COLO668 (cell line): Measurements from ENCODE around the gene WASL.

Experiments
- DNase-seq: peaks from one replicate; lab custom pipeline; 2025; ENCODE audit not compliant: unreplicated experiment; lab: John Stamatoyannopoulos, UW

The WASL gene

GRCh38 chr7:123662755-123663154, 86.0 kb downstream of the WASL start:
- no peak for DNase-seq

- no peak for DNase-seq
Measured at GRCh38 chr7:123662293-123662692, 86.5 kb downstream of the WASL start.

GRCh38 chr7:123661765-123662164, 87.0 kb downstream of the WASL start:
- DNase-seq = no peak

- no peak for DNase-seq
Measured at GRCh38 chr7:123660514-123661354, 88.1 kb downstream of the WASL start.

- no peak for DNase-seq
Measured at GRCh38 chr7:123658023-123658422, 90.8 kb downstream of the WASL start.

DNA sequence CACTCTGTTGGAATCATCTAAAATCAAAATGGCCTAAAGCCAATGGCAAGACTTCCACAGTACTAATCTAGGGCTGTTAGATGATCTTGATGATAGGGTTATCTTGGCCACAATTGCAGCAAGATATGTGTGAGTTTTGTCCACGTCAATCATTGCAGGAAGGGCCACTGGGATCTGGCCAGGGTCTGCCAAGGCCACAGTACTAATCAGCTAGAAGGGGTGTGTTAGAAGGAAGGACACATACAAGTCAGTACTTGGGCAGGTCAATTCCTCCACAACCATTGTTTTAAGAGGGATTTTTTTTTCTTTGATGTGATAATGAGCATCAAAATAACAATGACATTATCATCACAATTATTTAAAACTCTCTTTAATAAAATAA, 91.5 kb downstream of the WASL start:
- no peak for DNase-seq

DNA sequence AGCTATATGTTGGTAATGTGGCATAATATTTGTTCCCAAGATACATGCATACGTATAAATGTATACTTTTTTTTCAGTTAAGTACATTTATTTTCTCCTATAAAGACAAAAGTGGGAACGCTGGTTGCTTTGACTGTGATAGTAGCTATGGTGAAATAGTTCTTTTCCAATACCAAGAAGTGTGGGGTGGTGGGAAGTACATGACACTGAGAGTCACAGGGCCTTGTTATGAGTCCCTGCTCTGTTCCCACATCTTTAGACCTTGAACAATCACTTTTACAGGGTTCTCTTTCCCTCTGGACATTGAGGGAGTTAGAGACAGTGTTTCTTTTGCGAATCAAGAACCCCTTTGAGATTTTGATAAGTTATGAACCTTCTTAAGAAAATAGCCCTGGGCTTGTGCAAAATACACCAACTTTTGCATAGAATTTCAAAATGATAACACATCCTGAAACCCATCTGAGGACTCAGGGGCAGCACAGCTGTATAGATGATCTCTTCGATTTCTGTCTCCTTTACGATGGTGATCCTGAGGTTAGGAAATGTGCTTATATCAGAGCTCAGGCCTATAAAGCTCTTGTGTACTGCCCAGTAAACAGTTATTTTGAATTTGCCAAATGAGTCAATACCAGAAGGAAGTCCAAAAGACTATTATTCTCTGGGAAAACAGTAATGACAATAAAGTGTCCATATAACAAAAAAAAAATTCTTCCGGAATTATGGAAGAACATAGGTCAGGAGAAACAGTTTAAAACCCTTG, 92.1 kb downstream of the WASL start:
- no peak for DNase-seq

GRCh38 chr7:123655614-123656013, 93.2 kb downstream of the WASL start, which contains the start of gene LMOD2:
Gene LMOD2 (plus strand): TSS chr7:123655866. CDS start chr7:123655964, 98 bp downstream.
- no peak for DNase-seq

- DNase-seq = no peak
Measured at GRCh38 chr7:123653162-123653561, 95.6 kb downstream of the WASL start.

DNA sequence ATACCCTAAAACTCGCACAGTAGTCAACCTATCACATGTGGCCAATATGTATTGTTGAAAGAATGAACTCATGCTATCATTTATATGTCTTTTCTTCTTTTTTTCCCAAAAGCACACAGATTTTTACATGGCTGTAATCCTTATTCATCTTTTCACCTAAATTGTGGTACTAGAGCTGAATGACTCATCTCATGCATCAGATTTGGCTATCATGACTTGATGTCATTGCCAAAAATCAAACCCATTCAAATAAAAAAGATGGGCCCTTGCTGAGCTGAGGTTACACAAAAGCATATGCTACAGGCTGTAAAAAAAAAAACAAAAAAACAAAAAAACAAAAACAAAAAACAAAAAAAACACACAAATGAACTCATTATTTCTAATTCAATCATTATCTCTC, 96.4 kb downstream of the WASL start:
- DNase-seq = no peak

DNA sequence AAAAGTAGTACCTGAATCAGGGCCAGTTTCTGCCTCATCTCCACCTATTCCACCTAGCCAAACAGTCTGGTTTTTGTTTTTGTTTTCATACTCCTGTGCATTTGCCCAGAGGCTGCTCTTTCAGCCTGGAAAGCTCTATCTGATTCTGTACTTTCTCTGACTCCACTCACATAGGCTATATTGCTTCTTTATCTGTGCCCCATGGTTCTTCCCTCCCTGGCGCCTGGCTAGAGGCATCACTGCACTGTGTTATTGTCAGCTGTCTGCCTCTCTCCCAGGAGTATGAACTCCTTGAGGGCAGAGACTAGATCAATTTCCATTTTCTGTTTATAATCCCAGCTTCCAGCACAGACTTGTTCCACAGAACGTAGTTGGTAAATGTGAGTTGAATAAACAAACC, 98.2 kb downstream of the WASL start:
- no peak for DNase-seq

DNA sequence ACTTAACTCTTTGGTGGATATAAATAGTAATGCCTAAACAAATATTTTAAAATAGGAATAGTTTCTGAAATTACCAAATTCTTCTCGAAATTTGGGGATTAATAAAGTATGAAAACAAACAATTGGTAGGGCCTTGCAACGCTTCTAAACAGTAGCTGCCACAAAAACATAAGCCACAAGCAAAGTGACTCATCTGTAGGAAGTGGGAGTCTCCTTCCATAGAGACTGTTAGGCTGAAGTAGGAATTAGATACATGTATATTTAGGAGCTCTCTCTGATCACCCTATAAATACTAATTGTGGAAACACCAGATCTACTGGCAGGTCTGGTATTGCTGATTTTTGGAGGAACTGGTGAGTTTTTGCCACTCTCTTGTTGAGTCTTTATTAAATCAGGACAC, 98.8 kb downstream of the WASL start:
- DNase-seq = no peak

DNA sequence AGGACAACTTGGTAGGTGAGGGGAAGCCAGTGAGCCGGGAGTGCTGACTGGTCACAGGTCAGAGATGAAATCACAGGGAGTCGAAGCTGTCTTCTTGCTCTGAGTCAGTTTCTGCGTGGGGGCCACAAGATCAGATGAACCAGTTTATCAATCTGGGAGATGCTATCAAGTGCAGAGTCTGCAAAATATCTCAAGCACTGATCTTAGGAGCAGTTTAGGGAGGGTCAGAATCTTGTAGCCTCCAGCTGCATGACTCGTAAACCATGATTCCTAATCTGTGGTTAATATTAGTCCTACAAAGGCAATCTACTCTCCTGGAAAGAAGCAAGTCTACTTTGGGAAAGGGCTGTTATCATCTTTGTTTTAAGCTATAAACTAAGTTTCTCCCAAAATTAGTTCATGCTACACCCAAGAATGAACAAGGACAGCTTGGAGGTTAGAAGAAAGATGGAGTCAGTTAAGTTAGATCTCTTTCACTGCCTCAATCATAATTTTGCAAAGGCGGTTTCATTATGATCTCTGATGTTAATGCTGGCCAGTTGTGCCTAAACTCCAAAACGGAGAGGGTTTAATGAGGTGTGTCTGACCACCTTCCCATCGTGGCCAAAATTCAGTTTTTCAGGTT, 101.6 kb downstream of the WASL start:
- no peak for DNase-seq

DNA sequence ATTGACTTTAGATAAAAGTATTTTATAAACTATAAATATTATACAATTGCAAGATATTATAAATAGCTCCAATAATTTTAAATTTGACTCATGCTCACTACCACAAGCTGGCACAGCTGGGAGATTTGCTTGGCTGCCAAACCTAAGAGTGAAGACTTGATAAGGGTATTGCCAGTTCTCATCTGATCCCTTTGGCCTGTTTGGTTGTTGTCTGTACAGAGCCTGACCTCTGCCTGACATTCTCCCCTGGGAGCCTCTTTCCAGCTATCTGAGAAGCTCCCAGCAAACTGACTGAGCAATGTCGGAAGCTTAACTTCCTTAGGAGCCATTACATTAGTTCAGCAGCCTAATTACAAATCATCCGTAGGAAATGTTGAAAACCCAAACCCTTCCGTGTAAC, 103.3 kb downstream of the WASL start:
- DNase-seq = no peak

GRCh38 chr7:123643495-123644441, 105.0 kb downstream of the WASL start:
- peak; percentile 68 for DNase-seq

GRCh38 chr7:123641901-123642300, 106.9 kb downstream of the WASL start:
- no peak for DNase-seq

- DNase-seq = no peak
Measured at GRCh38 chr7:123640583-123640982, 108.2 kb downstream of the WASL start.

DNA sequence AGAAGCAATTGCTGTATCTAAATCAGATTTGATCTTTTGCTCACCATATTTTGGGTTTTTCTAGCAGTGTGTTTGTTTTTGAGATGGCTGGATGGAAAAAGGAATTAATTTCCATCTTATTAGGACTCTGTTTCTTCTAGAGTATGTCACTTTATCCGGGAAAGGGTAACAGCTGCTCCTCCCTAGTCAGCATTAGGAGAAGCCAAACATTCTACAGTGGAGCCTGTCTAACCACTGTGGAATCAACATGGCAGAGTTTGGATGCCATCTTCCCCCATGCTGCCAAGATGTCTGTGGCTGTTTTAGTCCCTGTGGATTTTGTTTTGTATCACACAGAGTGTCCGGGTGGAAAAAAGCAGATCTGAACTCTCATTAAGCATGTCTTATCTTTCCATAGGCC, 109.2 kb downstream of the WASL start:
- DNase-seq = no peak

DNA sequence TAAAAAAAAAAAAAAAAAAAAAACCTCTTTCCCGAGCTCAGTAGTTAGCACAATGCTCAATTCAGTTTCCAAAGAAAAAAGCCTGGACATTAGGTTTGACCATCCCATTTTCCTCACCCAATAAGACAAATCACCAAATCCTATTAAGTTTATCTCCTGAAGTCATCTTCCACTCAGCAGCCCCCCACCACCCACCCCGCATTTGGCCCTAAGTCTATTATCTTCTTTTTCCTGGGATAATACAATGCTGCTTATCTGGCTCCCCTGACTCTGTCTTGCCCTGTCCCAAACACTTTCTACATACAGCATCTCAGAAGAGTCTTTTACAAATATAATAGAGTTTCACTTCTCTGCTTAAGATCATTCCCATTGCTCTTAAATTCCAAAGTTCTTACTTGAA, 110.9 kb downstream of the WASL start:
- DNase-seq = no peak

DNA sequence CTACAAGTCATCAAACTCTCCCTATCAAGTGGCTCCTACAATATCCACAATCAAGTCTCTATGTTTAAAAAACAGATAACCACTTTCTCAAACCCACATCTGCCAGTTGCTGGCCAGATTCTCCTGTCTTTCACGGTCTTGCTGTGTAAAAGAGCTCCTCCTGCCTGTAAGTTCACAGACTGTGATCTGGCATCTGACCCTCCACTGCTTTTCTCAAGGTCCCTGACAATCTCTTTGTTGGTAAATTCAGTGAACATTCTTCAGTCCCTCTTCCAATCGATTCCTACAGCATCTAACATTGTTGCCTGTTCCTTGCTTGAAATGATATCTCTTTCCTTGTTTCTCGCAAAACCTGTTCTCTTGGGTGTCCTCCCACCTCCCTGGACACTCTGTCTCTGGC, 111.6 kb downstream of the WASL start:
- DNase-seq = no peak
